ENCODE data around the gene ARID1B.

- TF ChIP-seq CTCF (IDR thresholded peaks at IDR 0.05): no peak
- no peak for TF ChIP-seq EZH2 (IDR thresholded peaks at IDR 0.05)
Observed at GRCh38 chr6:157230910-157231309, 453.7 kb downstream of the ARID1B start.

All from neural progenitor cell (in vitro differentiated cells).